ENCODE measurements around the gene KCNK17.

KCNK17 gene

GRCh38 chr6:39260953-39261352, 53.3 kb downstream of the KCNK17 start:
- no peak overlapping the region for H3K27ac ChIP-seq
- TF ChIP-seq CTCF (IDR thresholded peaks at IDR 0.05) = no peak
- no peak for DNase-seq (ENCODE audit: low spot score)
- no peak overlapping the region for H3K4me3 ChIP-seq

DNA sequence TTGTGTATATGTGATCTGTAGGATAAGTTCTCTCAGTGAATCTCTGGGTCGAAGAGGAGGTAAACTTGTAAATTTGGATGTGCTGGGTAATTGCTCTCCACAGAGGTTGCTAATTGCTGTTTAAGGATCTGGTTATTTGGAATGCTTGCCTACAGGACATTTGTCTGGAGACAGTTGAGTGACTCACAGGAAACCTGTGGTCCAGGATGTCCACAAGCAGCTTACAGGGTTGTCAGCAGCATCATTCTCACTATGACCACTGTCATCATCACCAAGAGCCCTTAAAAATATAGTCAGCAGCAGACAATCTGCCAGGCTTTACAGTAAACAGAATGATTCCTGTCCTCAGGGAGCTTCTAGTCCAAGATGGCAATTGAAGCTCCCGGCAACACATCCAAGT, 53.8 kb downstream of the KCNK17 start:
- no peak for TF ChIP-seq CTCF (IDR thresholded peaks at IDR 0.05)
- DNase-seq (ENCODE audit: low spot score) = no peak
- Histone ChIP-seq H3K27ac (no peak overlapping the region), H3K4me3 (no peak overlapping the region)

- no peak for DNase-seq (ENCODE audit: low spot score)
- Histone ChIP-seq H3K4me3 (no peak overlapping the region), H3K27ac (no peak overlapping the region)
- no peak for TF ChIP-seq CTCF (IDR thresholded peaks at IDR 0.05)
These were observed 57.8 kb downstream of the KCNK17 start for GRCh38 chr6:39256294-39256940.

- TF ChIP-seq CTCF (IDR thresholded peaks at IDR 0.05) = no peak
- no peak for DNase-seq (ENCODE audit: low spot score)
- H3K27ac ChIP-seq = no peak overlapping the region
- H3K4me3 ChIP-seq = no peak overlapping the region
These were observed 59.2 kb downstream of the KCNK17 start for GRCh38 chr6:39254999-39255535.

- DNase-seq (ENCODE audit: low spot score) = no peak
- no peak for TF ChIP-seq CTCF (IDR thresholded peaks at IDR 0.05)
- no peak overlapping the region for H3K27ac ChIP-seq
- H3K4me3 ChIP-seq = no peak overlapping the region
These were observed 62.8 kb downstream of the KCNK17 start for GRCh38 chr6:39251406-39251805.

DNA sequence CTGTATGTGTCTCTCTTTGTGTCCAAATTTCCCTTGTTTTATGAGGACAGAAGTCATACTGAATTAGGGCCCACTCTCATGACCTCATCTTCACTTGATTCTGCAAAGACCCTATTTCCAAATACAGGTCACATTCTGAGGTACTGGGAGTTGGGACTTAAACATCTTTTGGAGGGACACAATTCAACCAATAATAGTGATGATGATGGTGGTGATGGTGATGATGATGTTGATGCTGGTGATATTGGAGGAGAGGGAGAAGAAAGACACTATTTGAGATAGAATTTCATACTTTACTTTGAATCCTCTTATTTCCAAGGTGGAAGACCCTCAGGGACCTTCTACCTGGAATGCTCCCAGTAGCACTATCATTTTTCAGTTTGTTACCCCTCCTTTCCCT, 63.7 kb downstream of the KCNK17 start:
- H3K27ac ChIP-seq = no peak overlapping the region
- DNase-seq (ENCODE audit: low spot score) = no peak
- no peak overlapping the region for H3K4me3 ChIP-seq
- TF ChIP-seq CTCF (IDR thresholded peaks at IDR 0.05) = no peak

- no peak for TF ChIP-seq CTCF (IDR thresholded peaks at IDR 0.05)
- no peak overlapping the region for H3K27ac ChIP-seq
These were observed 64.9 kb downstream of the KCNK17 start for GRCh38 chr6:39249278-39249677.

More at GRCh38 chr6:39249278-39249677, 64.9 kb downstream of the KCNK17 start:
- H3K4me3 ChIP-seq = no peak overlapping the region
- DNase-seq (ENCODE audit: low spot score) = no peak
